Parathyroid adenoma (tissue), 2 donors: Measurements from ENCODE around the gene TMEM239.

ENCODE experiments used
- H2AFZ ChIP-seq: fragments of 300-600 bp; sonication (generic); one replicate; pipeline ENCODE4 v1.7.0; 2017; ENCODE audit warnings: antibody characterized with exemption, mild to moderate bottlenecking
- H3K27ac ChIP-seq: fragments of 300-600 bp; sonication (generic); one replicate; pipeline ENCODE4 v1.7.0; 2017
- H3K27me3 ChIP-seq: fragments of 300-600 bp; sonication (generic); one replicate; pipeline ENCODE4 v1.7.0; 2017; ENCODE audit warnings: low read length; ENCODE audit not compliant: control insufficient read depth, insufficient read depth
- H3K36me3 ChIP-seq: fragments of 300-600 bp; sonication (generic); one replicate; pipeline ENCODE4 v1.7.0; 2017; ENCODE audit warnings: low read length; ENCODE audit not compliant: control insufficient read depth, insufficient read depth
- H3K4me1 ChIP-seq: fragments of 300-600 bp; sonication (generic); one replicate; pipeline ENCODE4 v1.7.0; 2017; ENCODE audit warnings: control low read depth
- H3K4me2 ChIP-seq: fragments of 300-600 bp; sonication (generic); one replicate; pipeline ENCODE4 v1.7.0; 2017; ENCODE audit warnings: low read length
- H3K4me3 ChIP-seq: fragments of 300-600 bp; sonication (generic); one replicate; pipeline ENCODE4 v1.7.0; 2017; ENCODE audit warnings: low read depth, low read length
- H3K79me2 ChIP-seq: fragments of 300-600 bp; sonication (generic); one replicate; pipeline ENCODE4 v1.7.0; 2017; ENCODE audit warnings: control low read depth
- H3K9ac ChIP-seq: fragments of 300-600 bp; sonication (generic); one replicate; pipeline ENCODE4 v1.7.0; 2017; ENCODE audit warnings: mild to moderate bottlenecking
- H3K9me3 ChIP-seq: fragments of 300-600 bp; sonication (generic); one replicate; pipeline ENCODE4 v1.7.0; 2017; ENCODE audit warnings: low read length; ENCODE audit not compliant: control insufficient read depth
- TF ChIP-seq, protein P1 (sequence below): fragments of 300-600 bp; sonication (generic); IDR thresholded peaks from one replicate; pipeline ENCODE4 v1.7.0; 2017; ENCODE audit warnings: antibody characterized with exemption, mild to moderate bottlenecking
- donor health status: primary hyperparathyroidism.

The TMEM239 gene

DNA sequence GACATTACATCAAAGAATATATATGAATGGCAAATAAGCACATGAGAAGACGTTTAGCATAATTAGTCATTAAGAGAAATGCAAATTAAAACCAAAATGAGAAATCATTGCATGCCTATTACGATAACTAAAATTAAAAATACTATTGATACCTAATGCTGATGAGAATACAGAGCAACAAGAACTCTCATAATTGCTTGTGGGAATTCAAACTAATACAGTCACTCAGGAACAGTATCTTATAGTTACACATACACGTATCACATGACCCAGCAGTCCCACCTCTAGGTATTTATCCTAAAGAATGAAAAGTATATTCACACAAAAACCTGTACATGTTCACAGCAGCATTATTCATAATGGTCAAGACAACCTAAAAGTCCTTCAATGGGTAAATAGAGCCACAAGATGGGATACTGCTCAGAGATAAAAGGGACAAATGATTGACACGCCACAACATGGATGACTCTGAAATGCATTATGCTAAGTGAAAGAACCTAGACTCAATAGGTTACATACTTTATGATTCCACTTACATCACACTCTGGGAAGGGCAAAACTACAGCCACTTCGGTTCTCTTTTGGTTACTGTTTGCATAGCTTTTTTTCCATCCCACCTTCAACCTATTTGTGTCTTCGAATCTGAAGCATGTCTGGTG lies 32.1 kb upstream of the TMEM239 start:
- no peak overlapping the region for H2AFZ ChIP-seq
- H3K9me3 ChIP-seq, result no peaks in the 10 kb centered on the region
- no peaks in the 10 kb centered on the region for H3K79me2 ChIP-seq
- no peaks in the 10 kb centered on the region for H3K27me3 ChIP-seq
- H3K36me3 ChIP-seq, result no peaks in the 10 kb centered on the region
- H3K27ac ChIP-seq, result no peak overlapping the region
- no peak overlapping the region for H3K9ac ChIP-seq
- H3K4me1 ChIP-seq, result peaks cover 5% of the 10 kb centered on the region
- TF ChIP-seq, protein P1, sequence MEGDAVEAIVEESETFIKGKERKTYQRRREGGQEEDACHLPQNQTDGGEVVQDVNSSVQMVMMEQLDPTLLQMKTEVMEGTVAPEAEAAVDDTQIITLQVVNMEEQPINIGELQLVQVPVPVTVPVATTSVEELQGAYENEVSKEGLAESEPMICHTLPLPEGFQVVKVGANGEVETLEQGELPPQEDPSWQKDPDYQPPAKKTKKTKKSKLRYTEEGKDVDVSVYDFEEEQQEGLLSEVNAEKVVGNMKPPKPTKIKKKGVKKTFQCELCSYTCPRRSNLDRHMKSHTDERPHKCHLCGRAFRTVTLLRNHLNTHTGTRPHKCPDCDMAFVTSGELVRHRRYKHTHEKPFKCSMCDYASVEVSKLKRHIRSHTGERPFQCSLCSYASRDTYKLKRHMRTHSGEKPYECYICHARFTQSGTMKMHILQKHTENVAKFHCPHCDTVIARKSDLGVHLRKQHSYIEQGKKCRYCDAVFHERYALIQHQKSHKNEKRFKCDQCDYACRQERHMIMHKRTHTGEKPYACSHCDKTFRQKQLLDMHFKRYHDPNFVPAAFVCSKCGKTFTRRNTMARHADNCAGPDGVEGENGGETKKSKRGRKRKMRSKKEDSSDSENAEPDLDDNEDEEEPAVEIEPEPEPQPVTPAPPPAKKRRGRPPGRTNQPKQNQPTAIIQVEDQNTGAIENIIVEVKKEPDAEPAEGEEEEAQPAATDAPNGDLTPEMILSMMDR, result no peak
- H3K4me2 ChIP-seq, result no peak overlapping the region
- H3K4me3 ChIP-seq, result no peak overlapping the region

DNA sequence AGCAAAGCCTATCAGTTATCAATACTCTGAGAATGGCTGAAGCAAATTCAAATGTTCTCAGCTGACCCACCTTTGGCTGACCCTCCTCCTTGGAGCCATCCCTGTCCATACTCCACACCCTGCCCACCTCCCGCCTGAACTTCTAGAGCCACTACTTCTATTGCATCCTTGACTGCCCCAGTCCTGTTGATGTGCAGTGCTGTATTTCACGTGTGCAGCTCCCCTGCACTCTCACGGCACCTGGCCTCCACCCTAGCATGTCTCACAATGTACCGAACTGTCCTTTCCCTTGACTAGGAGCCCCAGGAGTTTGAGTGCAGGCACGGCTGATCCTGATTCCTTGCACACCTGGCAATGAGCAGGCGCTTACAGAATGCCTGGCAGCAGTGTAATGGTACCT lies 22.7 kb upstream of the TMEM239 start:
- Histone ChIP-seq H3K9ac (no peak overlapping the region), H3K36me3 (no peaks in the 10 kb centered on the region), H3K79me2 (no peaks in the 10 kb centered on the region), H3K4me1 (no peaks in the 10 kb centered on the region), H3K27ac (no peak overlapping the region), H2AFZ (no peak overlapping the region), H3K9me3 (no peaks in the 10 kb centered on the region), H3K4me2 (no peak overlapping the region), H3K4me3 (no peak overlapping the region), H3K27me3 (no peaks in the 10 kb centered on the region)
- TF ChIP-seq, protein P1, result no peak

DNA sequence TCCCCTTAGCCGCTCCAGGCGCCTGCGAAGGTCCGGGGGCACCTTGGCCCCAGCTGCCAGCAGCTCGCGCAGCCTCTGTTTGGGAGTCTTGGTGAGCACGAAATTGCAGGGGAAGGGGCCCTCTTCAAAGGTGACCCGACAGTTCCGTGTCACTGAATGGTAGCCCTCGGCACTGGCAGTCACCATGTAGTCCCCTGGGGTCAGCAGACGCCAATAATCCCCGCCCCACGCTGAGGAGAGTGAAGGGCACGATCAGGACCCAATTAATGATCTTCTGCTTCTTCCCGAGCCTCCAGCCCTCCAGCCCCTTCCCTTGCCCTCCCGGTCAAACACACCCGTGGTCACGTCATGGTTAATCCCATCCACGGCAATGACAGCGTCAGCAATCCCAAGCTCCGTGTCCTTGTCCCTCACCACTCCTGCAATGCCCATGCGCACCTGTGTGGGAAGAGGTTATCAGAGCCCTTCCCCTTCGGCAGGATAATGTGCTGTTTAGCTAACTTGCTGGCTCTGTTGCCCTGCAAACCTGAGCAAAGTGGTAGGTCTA lies 21.9 kb upstream of the TMEM239 start:
- H3K79me2 ChIP-seq, result no peaks in the 10 kb centered on the region
- H3K27me3 ChIP-seq, result no peaks in the 10 kb centered on the region
- H3K27ac ChIP-seq, result no peak overlapping the region

DNA sequence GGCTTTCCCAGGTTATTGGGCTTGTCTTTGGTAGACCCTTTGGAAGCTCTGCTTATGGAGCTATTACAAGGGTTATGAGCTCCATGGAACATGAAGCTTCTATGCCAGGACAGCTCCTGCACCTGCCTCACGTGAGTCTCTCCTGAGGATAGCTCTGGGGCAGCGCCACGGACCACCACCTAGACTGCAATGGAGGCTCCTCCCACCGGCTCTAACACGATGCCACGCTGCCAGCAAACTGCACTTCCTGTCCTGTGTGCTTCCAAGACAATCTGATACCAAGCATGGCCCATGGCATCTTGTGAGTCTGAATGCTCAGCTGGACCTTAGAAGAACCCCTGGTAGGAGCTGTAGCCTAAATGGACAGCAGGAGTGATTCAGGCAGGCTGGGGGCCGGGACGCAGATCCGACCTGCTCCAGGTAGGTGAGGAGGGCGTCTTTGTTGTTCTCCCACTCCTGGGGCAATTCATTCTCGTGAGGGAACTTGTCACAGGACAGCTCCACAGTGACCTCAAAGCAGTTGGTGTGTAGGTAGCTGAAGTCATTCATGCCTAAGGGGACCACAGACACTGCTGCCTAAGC lies 21.2 kb upstream of the TMEM239 start:
- Histone ChIP-seq H3K36me3 (no peaks in the 10 kb centered on the region), H3K27ac (no peak overlapping the region), H3K9ac (no peak overlapping the region), H3K4me1 (no peaks in the 10 kb centered on the region), H3K27me3 (no peaks in the 10 kb centered on the region), H2AFZ (no peak overlapping the region), H3K79me2 (no peaks in the 10 kb centered on the region), H3K4me3 (no peak overlapping the region), H3K9me3 (no peaks in the 10 kb centered on the region), H3K4me2 (no peak overlapping the region)
- TF ChIP-seq, protein P1, result no peak

More for the DNA sequence above, 21.9 kb upstream of the TMEM239 start:
- Histone ChIP-seq H3K4me3 (no peak overlapping the region), H3K36me3 (no peaks in the 10 kb centered on the region), H3K9ac (no peak overlapping the region), H2AFZ (no peak overlapping the region), H3K9me3 (no peaks in the 10 kb centered on the region), H3K4me2 (no peak overlapping the region), H3K4me1 (no peaks in the 10 kb centered on the region)
- TF ChIP-seq, protein P1, result no peak

DNA sequence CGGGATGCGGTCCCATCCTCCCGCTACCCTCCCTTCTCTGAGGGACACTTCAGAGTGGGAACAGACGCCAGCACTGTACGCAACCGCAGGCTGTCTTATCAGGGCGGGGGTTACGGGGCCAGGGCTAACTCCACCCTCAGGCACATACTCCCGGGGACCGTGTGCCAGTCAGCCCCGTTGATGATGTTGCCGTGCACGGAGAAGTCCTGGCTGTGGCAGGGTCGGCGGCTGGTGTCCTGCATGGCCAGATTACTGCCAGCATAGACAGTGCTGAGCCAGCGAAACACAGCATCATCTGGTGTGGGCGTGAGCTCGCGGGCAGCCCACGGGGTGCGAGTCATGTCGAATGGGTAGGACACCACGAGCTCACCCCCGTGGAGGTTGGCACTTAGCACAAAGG lies 20.7 kb upstream of the TMEM239 start:
- Histone ChIP-seq H2AFZ (no peak overlapping the region), H3K4me1 (no peaks in the 10 kb centered on the region), H3K4me2 (no peak overlapping the region), H3K79me2 (no peaks in the 10 kb centered on the region), H3K27me3 (no peaks in the 10 kb centered on the region), H3K9me3 (no peaks in the 10 kb centered on the region), H3K27ac (no peak overlapping the region), H3K36me3 (no peaks in the 10 kb centered on the region), H3K9ac (no peak overlapping the region), H3K4me3 (no peak overlapping the region)
- TF ChIP-seq, protein P1, result no peak
